Measurements from ENCODE around the gene RAB25. TPM values are rescaled to one million over a fixed set of nuclear protein-coding genes. Genes with fewer than 3 reads are reported as not detected.
"Not testable (repeated sequence)": the region's sequence is repeated elsewhere in the genome, so short reads cannot be mapped to it uniquely, and the experiment has no call there.

The RAB25 gene
- total RNA-seq, 1 donor from 2014 or later: not detected

DNA sequence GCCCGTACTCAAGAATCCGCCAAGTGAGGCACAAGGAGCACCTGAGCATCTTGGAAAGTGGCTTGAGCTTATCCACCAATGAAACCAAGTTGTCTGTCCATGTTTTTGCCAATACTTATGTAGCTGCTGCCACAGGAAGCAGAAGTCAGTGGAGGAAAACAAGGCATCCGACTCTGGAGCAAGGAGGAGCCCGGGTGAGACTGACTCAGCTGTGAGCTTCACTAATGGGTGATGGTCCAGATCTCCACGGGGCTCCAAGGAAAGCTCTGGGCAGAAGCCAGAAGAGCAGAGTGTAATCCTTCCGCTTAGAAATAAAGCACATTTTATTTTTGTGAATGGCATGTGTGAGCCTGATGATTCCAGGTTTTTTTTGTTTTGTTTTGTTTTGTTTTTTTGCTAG is 27.9 kb upstream of the RAB25 start:
- intact Hi-C loops (cut with DNase I): no loop called here
- no peak overlapping the region for H3K27ac ChIP-seq
- H3K36me3 ChIP-seq: peaks cover 13 to 19% of the 10 kb centered on the region in 2 donors
- TF ChIP-seq, protein P1, sequence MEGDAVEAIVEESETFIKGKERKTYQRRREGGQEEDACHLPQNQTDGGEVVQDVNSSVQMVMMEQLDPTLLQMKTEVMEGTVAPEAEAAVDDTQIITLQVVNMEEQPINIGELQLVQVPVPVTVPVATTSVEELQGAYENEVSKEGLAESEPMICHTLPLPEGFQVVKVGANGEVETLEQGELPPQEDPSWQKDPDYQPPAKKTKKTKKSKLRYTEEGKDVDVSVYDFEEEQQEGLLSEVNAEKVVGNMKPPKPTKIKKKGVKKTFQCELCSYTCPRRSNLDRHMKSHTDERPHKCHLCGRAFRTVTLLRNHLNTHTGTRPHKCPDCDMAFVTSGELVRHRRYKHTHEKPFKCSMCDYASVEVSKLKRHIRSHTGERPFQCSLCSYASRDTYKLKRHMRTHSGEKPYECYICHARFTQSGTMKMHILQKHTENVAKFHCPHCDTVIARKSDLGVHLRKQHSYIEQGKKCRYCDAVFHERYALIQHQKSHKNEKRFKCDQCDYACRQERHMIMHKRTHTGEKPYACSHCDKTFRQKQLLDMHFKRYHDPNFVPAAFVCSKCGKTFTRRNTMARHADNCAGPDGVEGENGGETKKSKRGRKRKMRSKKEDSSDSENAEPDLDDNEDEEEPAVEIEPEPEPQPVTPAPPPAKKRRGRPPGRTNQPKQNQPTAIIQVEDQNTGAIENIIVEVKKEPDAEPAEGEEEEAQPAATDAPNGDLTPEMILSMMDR (IDR thresholded peaks at IDR 0.05): no peak
- H3K27me3 ChIP-seq: no peaks in the 10 kb centered on the region
- no peaks in the 10 kb centered on the region for H3K4me1 ChIP-seq
- no peak overlapping the region for H3K4me3 ChIP-seq
- no peak for DNase-seq (ENCODE audit: low spot score in 2 of 2)
- no peaks in the 10 kb centered on the region for H3K9me3 ChIP-seq

DNA sequence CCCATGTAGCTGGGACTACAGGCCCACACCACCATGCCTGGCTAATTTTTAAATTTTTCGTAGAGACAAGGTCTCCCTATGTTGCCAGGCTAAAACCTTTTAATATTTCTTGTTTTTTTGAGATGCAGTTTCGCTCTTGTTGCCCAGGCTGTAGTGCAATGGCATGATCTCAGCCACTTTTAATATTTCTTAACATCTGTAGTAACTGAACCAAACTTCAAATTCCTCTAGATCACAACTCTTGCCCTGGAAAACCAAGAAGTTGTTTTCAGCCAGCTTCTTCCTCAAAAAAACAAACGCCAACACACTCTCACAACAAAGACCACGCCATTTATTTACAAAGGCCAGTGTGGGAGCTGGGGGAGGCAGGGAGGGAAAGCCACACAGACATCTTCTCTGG is 26.0 kb upstream of the RAB25 start:
- H3K4me3 ChIP-seq; DNase-seq (ENCODE audit: low spot score in 2 of 2); H3K4me1 ChIP-seq; H3K9me3 ChIP-seq; H3K27ac ChIP-seq; intact Hi-C loops (cut with DNase I); H3K27me3 ChIP-seq: not testable (repeated sequence)
- peaks cover 21 to 36% of the 10 kb centered on the region in 2 donors for H3K36me3 ChIP-seq

DNA sequence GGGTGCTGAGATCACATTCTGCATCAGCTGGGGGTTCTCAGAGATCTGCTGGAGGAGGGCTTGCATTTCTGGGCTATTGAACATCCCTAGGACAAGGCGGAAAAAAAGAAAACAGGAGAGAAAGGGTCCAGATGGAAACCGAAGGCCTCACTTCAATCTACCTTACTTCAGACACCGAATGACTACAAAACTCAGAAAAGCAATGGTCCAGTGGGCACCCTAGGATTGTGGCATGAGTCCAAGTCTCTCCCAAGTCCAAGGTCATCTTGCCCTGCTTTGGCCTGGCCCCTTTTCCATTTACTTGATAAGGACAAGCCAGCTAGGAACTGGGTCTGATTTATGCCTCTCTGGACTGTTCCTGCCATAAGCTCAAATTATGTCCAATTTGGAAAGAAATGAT is 18.1 kb upstream of the RAB25 start:
- H3K27ac ChIP-seq: no peak overlapping the region
- no peak for DNase-seq (ENCODE audit: low spot score in 2 of 2)
- H3K4me1 ChIP-seq: no peaks in the 10 kb centered on the region
- H3K27me3 ChIP-seq: no peaks in the 10 kb centered on the region
- no peaks in the 10 kb centered on the region for H3K9me3 ChIP-seq
- TF ChIP-seq, protein P1 (IDR thresholded peaks at IDR 0.05): no peak
- intact Hi-C loops (cut with DNase I): no loop called here
- no peak overlapping the region for H3K4me3 ChIP-seq
- peaks cover 40 to 77% of the 10 kb centered on the region in 2 donors for H3K36me3 ChIP-seq

DNA sequence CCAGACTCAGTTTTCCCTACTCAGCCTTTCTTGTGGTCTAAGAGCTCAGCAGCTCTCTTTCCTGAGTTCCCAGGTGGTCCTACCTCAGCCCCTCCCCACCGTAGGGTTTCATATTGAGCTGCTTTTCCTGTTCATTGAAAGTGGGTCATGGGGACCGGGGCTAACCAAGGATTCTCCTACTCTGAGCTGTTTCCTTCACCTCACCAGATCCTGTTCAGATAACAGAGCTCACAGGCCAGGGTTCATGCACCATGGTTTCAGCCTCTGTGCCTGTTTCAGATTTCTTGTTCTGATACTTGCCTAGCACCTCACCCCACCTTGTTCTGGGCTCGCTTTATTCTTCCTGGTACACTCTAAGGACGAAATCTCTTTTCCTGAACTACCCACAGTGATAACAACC is 15.9 kb upstream of the RAB25 start:
- intact Hi-C loops (cut with DNase I): no loop called here
- Histone ChIP-seq H3K36me3 (peaks cover 40 to 78% of the 10 kb centered on the region in 2 donors), H3K27ac (no peak overlapping the region), H3K4me3 (no peak overlapping the region), H3K9me3 (no peaks in the 10 kb centered on the region), H3K4me1 (no peaks in the 10 kb centered on the region), H3K27me3 (no peaks in the 10 kb centered on the region)
- no peak for DNase-seq (ENCODE audit: low spot score in 2 of 2)
- TF ChIP-seq, protein P1 (IDR thresholded peaks at IDR 0.05): no peak

DNA sequence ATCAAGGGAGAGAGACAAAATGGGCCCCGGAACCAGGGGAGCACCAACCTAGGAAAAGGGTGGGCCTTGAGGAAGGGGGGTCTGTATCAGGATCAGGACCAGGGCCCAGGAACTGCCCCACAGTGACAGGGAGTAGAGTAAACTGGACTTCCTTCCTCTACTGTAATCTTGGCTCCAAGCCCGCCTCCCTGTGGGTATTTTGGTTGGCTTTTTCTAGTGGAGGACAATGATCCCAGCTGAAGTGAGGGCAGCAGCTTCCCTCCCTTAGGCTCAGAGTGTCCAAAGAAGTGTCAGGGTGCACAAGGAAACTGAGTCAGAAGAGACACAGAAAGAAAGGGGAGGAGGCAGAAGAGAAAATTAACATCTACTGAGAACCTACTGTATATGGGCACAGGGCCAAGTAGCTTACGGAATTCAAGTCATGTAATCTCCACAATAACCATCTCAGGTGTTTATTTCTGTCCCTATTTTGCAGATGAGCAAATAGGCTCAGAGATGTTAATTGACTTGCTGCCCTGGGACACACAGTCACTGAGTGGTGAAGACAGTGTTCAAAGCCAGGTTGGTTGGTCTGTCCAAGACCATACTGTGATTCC is 12.2 kb upstream of the RAB25 start:
- H3K4me1 ChIP-seq: peaks cover 0 to 2% of the 10 kb centered on the region in 2 donors
- no peak overlapping the region for H3K4me3 ChIP-seq
- H3K27me3 ChIP-seq: no peaks in the 10 kb centered on the region
- peaks cover 21 to 47% of the 10 kb centered on the region in 2 donors for H3K36me3 ChIP-seq
- H3K27ac ChIP-seq: no peak overlapping the region
- DNase-seq (ENCODE audit: low spot score in 2 of 2): no peak
- TF ChIP-seq, protein P1 (IDR thresholded peaks at IDR 0.05): no peak
- no peaks in the 10 kb centered on the region for H3K9me3 ChIP-seq
- intact Hi-C loops (cut with DNase I): no loop called here

DNA sequence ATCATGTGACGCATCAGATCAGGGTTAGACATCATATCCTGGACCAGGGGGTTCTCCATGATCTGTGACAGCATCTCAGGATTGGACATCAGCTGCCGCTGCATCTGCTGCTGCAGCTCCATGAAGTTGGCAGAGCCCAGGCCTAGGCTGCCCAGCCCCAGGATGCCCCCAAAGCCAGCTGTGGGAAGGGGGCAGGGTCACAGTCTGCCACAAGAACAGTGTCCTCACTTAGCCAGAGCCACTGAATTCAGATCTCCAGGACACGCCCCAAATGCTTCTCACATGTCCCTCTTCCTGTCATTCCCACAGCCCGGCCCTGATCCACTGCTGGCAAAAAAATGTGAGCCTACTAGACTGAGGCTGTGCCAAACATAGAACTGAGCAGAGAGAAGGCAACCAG is 10.6 kb upstream of the RAB25 start:
- H3K27ac ChIP-seq: no peak overlapping the region
- TF ChIP-seq, protein P1 (IDR thresholded peaks at IDR 0.05): no peak
- intact Hi-C loops (cut with DNase I): loop anchor here (10.0 kb wide), 1 partner anchor 116 kb away; the partner anchor contains the start of gene KHDC4
- H3K27me3 ChIP-seq: no peaks in the 10 kb centered on the region
- H3K4me3 ChIP-seq: no peak overlapping the region
- peaks cover 0 to 2% of the 10 kb centered on the region in 2 donors for H3K4me1 ChIP-seq
- peaks cover 16 to 32% of the 10 kb centered on the region in 2 donors for H3K36me3 ChIP-seq
- no peaks in the 10 kb centered on the region for H3K9me3 ChIP-seq
- DNase-seq (ENCODE audit: low spot score in 2 of 2): no peak
